SK-N-SH treated with all-trans-retinoic acid at 6 μM for 48 hours (cell line): Measurements from ENCODE around the gene WIPF2.
"Not testable (repeated sequence)": the region's sequence is repeated elsewhere in the genome, so short reads cannot be mapped to it uniquely, and the experiment has no call there.

Experiments used
- ATAC-seq: fragments of 200-7000 bp; cut with Tn5 transposase; 3 replicates; pipeline ENCODE4 v1.9.1; 2020; ENCODE audit warnings: mild to moderate bottlenecking, moderate library complexity
- ARNTL ChIP-seq: fragments of 450-650 bp; formaldehyde crosslinking; IDR thresholded peaks from 2 replicates; pipeline ENCODE4 v1.5.0; 2020; ENCODE audit warnings: low read depth, mild to moderate bottlenecking, moderate library complexity, borderline replicate concordance
- BACH2 ChIP-seq: fragments of 250-450 bp; sonication (Bioruptor Pico); IDR thresholded peaks from 2 replicates; pipeline ENCODE4 v1.9.0; 2021; ENCODE audit warnings: mild to moderate bottlenecking, borderline replicate concordance
- CSDC2 ChIP-seq: fragments of 250-450 bp; sonication (Bioruptor Pico); IDR thresholded peaks from 2 replicates; pipeline ENCODE4 v1.5.0; 2020; ENCODE audit warnings: mild to moderate bottlenecking, moderate library complexity
- GLIS3 ChIP-seq: fragments of 250-450 bp; sonication (Bioruptor Pico); IDR thresholded peaks from 2 replicates; pipeline ENCODE4 v1.5.0; 2020; ENCODE audit warnings: mild to moderate bottlenecking, moderate library complexity
- ISL1 ChIP-seq: fragments of 250-450 bp; sonication (Bioruptor Pico); IDR thresholded peaks from 2 replicates; pipeline ENCODE4 v2.1.2; 2022; ENCODE audit warnings: mild to moderate bottlenecking, moderate library complexity
- PATZ1 ChIP-seq: fragments of 250-450 bp; sonication (Bioruptor Pico); IDR thresholded peaks from 2 replicates; pipeline ENCODE4 v1.8.0; 2020; ENCODE audit warnings: mild to moderate bottlenecking, moderate library complexity, borderline replicate concordance
- POU6F1 ChIP-seq: fragments of 250-450 bp; sonication (Bioruptor Pico); IDR thresholded peaks from 2 replicates; pipeline ENCODE4 v1.8.0; 2021; ENCODE audit warnings: low read depth, mild to moderate bottlenecking, moderate library complexity, borderline replicate concordance
- PPARA ChIP-seq: fragments of 250-450 bp; sonication (Bioruptor Pico); IDR thresholded peaks from 2 replicates; pipeline ENCODE4 v1.5.0; 2020; ENCODE audit warnings: mild to moderate bottlenecking, borderline replicate concordance
- RARB ChIP-seq: fragments of 250-450 bp; sonication (Bioruptor Pico); IDR thresholded peaks from 2 replicates; pipeline ENCODE4 v1.8.0; 2021; ENCODE audit warnings: mild to moderate bottlenecking, moderate library complexity
- SNAI2 ChIP-seq: fragments of 250-450 bp; sonication (Bioruptor Pico); IDR thresholded peaks from 2 replicates; pipeline ENCODE4 v1.5.0; 2020; ENCODE audit warnings: mild to moderate bottlenecking, moderate library complexity
- TCF4 ChIP-seq: fragments of 250-450 bp; sonication (Bioruptor Pico); IDR thresholded peaks from 2 replicates; pipeline ENCODE4 v1.8.0; 2021; ENCODE audit warnings: mild to moderate bottlenecking, moderate library complexity, borderline replicate concordance
- TOX ChIP-seq: fragments of 250-450 bp; sonication (Bioruptor Pico); IDR thresholded peaks from 2 replicates; pipeline ENCODE4 v1.8.0; 2021; ENCODE audit warnings: mild to moderate bottlenecking, moderate library complexity, borderline replicate concordance
- ZC3H10 ChIP-seq: fragments of 250-450 bp; sonication (Bioruptor Pico); IDR thresholded peaks from 2 replicates; pipeline ENCODE4 v1.5.1; 2021; ENCODE audit warnings: mild to moderate bottlenecking, moderate library complexity
- ZFP3 ChIP-seq: fragments of 250-450 bp; sonication (Bioruptor Pico); IDR thresholded peaks from 2 replicates; pipeline ENCODE4 v1.5.0; 2020; ENCODE audit warnings: mild to moderate bottlenecking, moderate library complexity
- ZFP30 ChIP-seq: fragments of 450-650 bp; formaldehyde crosslinking; IDR thresholded peaks from 2 replicates; pipeline ENCODE4 v1.5.0; 2022; ENCODE audit warnings: mild to moderate bottlenecking, moderate library complexity
- ZNF565 ChIP-seq: fragments of 450-650 bp; formaldehyde crosslinking; conservative IDR thresholded peaks from 2 replicates; pipeline ENCODE4 v1.5.0; 2020; ENCODE audit warnings: low read depth, mild to moderate bottlenecking, moderate library complexity
- ZNF8 ChIP-seq: fragments of 450-650 bp; formaldehyde crosslinking; IDR thresholded peaks from 2 replicates; pipeline ENCODE4 v1.5.0; 2020; ENCODE audit warnings: mild to moderate bottlenecking, moderate library complexity
- TF ChIP-seq, protein P1 (sequence below): fragments of 250-450 bp; sonication (Bioruptor Pico); IDR thresholded peaks from 2 replicates; pipeline ENCODE4 v1.5.1; 2020; ENCODE audit warnings: low read depth, mild to moderate bottlenecking, moderate library complexity
- TF ChIP-seq, protein P2 (sequence below): fragments of 250-450 bp; sonication (Bioruptor Pico); IDR thresholded peaks from 2 replicates; pipeline ENCODE4 v1.5.1; 2021; ENCODE audit warnings: mild to moderate bottlenecking, moderate library complexity
- TF ChIP-seq, protein P3 (sequence below): fragments of 250-450 bp; sonication (Bioruptor Pico); IDR thresholded peaks from 2 replicates; pipeline ENCODE4 v1.5.0; 2020; ENCODE audit warnings: mild to moderate bottlenecking, moderate library complexity

The WIPF2 gene

GRCh38 chr17:40303009-40303657, 84.0 kb downstream of the WIPF2 start:
- TF ChIP-seq TCF4 (peak; percentile 21; the same call in 1 of the 2 replicates), CSDC2 (CRISPR knock-in tag) (no peak)
- peak; percentile 29 for ATAC-seq

GRCh38 chr17:40303708-40304551, 84.8 kb downstream of the WIPF2 start:
- ATAC-seq, result peak; percentile 73
- TF ChIP-seq ZFP3 (CRISPR knock-in tag) (no peak), TCF4 (peak; percentile 99), TOX (CRISPR knock-in tag) (no peak), ARNTL (peak; percentile 16; the same call in 1 of the 2 replicates), ZNF565 (0 out of 2 replicates have a peak, but pooled peaks have one; percentile 28), BACH2 (no peak), ZNF8 (CRISPR knock-in tag) (no peak), ZFP30 (CRISPR knock-in tag) (no peak), ISL1 (CRISPR knock-in tag) (peak; percentile 60), GLIS3 (CRISPR knock-in tag) (no peak)
- TF ChIP-seq, protein P1, sequence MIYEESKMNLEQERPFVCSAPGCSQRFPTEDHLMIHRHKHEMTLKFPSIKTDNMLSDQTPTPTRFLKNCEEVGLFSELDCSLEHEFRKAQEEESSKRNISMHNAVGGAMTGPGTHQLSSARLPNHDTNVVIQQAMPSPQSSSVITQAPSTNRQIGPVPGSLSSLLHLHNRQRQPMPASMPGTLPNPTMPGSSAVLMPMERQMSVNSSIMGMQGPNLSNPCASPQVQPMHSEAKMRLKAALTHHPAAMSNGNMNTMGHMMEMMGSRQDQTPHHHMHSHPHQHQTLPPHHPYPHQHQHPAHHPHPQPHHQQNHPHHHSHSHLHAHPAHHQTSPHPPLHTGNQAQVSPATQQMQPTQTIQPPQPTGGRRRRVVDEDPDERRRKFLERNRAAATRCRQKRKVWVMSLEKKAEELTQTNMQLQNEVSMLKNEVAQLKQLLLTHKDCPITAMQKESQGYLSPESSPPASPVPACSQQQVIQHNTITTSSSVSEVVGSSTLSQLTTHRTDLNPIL, result no peak
- TF ChIP-seq, protein P2, sequence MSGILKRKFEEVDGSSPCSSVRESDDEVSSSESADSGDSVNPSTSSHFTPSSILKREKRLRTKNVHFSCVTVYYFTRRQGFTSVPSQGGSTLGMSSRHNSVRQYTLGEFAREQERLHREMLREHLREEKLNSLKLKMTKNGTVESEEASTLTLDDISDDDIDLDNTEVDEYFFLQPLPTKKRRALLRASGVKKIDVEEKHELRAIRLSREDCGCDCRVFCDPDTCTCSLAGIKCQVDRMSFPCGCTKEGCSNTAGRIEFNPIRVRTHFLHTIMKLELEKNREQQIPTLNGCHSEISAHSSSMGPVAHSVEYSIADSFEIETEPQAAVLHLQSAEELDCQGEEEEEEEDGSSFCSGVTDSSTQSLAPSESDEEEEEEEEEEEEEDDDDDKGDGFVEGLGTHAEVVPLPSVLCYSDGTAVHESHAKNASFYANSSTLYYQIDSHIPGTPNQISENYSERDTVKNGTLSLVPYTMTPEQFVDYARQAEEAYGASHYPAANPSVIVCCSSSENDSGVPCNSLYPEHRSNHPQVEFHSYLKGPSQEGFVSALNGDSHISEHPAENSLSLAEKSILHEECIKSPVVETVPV (CRISPR knock-in tag), result 0 out of 2 replicates have a peak, but pooled peaks have one; percentile 15
- TF ChIP-seq, protein P3, sequence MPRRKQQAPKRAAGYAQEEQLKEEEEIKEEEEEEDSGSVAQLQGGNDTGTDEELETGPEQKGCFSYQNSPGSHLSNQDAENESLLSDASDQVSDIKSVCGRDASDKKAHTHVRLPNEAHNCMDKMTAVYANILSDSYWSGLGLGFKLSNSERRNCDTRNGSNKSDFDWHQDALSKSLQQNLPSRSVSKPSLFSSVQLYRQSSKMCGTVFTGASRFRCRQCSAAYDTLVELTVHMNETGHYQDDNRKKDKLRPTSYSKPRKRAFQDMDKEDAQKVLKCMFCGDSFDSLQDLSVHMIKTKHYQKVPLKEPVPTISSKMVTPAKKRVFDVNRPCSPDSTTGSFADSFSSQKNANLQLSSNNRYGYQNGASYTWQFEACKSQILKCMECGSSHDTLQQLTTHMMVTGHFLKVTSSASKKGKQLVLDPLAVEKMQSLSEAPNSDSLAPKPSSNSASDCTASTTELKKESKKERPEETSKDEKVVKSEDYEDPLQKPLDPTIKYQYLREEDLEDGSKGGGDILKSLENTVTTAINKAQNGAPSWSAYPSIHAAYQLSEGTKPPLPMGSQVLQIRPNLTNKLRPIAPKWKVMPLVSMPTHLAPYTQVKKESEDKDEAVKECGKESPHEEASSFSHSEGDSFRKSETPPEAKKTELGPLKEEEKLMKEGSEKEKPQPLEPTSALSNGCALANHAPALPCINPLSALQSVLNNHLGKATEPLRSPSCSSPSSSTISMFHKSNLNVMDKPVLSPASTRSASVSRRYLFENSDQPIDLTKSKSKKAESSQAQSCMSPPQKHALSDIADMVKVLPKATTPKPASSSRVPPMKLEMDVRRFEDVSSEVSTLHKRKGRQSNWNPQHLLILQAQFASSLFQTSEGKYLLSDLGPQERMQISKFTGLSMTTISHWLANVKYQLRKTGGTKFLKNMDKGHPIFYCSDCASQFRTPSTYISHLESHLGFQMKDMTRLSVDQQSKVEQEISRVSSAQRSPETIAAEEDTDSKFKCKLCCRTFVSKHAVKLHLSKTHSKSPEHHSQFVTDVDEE (CRISPR knock-in tag), result peak; percentile 92

DNA sequence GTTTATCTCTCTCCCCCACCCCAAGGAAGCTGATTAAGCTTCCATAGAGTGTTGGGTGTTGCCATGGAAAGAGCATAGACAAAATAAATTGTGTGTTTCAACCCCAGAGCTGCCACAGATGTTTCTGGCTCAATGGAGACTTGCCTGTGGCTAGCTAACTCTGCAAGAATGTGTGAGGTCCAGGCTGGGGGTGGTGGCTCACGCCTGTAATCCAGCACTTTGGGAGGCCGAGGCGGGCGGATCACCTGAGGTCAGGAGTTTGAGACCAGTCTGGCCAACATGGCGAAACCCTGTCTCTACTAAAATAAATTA, 85.4 kb downstream of the WIPF2 start:
- peak; percentile 4 for ATAC-seq

GRCh38 chr17:40304866-40305265, 85.8 kb downstream of the WIPF2 start:
- ATAC-seq, result not testable (repeated sequence)

- ATAC-seq, result no peak
- TF ChIP-seq PATZ1 (no peak), GLIS3 (CRISPR knock-in tag) (no peak), ZC3H10 (CRISPR knock-in tag) (no peak), PPARA (CRISPR knock-in tag) (no peak), RARB (no peak), CSDC2 (CRISPR knock-in tag) (no peak), SNAI2 (CRISPR knock-in tag) (no peak), BACH2 (no peak), POU6F1 (CRISPR knock-in tag) (no peak), ARNTL (no peak)
Observed at GRCh38 chr17:40306395-40306794, 87.3 kb downstream of the WIPF2 start.
